ENCODE measurements around the gene PDCD4. TPM values are rescaled to one million over a fixed set of nuclear protein-coding genes. Genes with fewer than 3 reads are reported as not detected.
A peak's percentile ranks its signal among the peaks of the same experiment; 100 is the strongest.

The PDCD4 gene
- polyA plus RNA-seq, 6 donors from 2014 or later, result 197 to 439 (median 323) TPM

DNA sequence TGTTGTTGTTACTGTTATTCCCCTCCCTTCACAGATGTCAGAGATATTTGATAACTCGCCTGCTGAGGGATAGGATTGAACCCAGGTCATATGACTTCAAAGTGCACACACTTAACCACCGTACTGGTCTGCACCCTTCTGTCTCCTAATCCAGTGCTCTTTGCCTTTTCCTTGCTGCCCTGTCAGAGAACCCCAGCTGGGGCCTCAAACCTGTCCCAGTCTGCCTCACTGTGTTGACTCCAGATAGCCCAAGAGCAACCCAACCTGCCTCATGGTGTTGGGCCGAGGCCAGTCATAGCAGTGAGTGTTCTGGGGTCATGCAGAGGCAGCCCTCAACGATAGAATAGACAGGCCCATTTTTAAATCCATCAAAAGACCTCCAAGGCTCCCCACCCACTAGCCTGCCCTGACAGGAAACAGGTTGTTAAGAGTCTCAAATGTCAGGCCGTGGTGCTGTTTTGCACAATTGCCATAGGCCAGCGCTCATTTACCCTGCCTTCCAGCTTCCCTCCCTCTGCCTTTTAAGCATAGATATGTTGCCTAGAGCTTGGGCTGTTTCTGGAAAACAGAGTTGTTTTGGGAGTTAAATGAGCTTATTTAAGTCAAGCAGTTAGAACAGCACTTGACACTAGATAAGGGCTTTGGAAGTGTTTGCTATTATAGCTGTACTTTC, 37.0 kb upstream of the PDCD4 start:
- peak; percentile 41 to 51 for ATAC-seq (ENCODE audit: low read depth in 2 of 2)
- DNase-seq, result no peak
- H3K27ac Mint-ChIP-seq, result peak overlapping the region in 4 of 6 donors; percentile 21 to 88 (median 68)

DNA sequence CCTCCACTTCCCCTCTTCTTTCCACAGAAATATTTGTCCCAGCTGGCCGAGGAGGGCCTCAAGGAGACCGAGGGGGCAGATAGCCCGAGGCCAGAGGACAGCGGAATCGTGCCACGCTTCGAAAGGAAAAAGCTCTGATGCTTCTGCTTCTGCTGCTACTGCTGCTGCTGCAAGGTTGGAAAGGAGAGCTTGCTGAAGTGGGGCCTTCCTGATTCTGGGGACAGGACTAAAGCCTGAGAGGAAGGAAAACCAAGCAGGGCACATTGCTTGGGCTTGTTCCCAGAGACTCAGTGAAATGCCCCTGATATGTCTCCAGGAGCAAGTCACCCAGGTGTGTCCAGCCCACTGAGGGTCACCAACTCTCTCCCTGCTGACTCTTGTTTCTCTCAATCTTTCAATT, 35.9 kb upstream of the PDCD4 start:
- peaks cover 33 to 46% (median 40%) of the 10 kb centered on the region in 3 donors for H3K4me1 Mint-ChIP-seq
- H3K27ac Mint-ChIP-seq, result peak overlapping the region in 4 of 6 donors; percentile 36 to 94 (median 74)
- DNase-seq, result no peak
- H3K4me3 Mint-ChIP-seq, result no peak overlapping the region
- no peaks in the 10 kb centered on the region for H3K27me3 Mint-ChIP-seq
- no peaks in the 10 kb centered on the region for H3K9me3 Mint-ChIP-seq
- no peaks in the 10 kb centered on the region for H3K36me3 Mint-ChIP-seq
- ATAC-seq (ENCODE audit: low read depth in 2 of 2), result no peak

More for the DNA sequence above, 37.0 kb upstream of the PDCD4 start:
- peaks cover 36 to 50% (median 41%) of the 10 kb centered on the region in 3 donors for H3K4me1 Mint-ChIP-seq
- no peaks in the 10 kb centered on the region for H3K36me3 Mint-ChIP-seq
- H3K4me3 Mint-ChIP-seq, result no peak overlapping the region
- H3K27me3 Mint-ChIP-seq, result no peaks in the 10 kb centered on the region
- H3K9me3 Mint-ChIP-seq, result no peaks in the 10 kb centered on the region

DNA sequence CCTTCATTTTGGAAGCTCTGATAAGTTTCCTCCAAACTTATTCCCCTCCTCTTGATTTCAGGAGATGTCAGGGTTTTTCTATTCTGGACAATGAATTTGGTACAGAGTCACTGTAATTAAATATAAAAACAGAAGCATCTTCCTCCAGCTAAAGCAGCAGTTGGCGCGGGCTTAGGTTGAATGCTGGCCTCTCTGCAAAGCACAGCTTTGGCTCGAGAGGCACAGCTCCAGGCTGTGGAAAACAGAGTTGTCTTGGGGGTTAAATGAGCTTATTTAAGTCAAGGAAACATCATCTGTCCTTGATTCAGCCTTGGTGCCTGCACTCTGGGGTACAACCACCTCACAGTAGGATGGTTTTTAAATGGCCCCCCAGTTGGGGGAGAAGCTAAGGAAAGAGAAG, 35.0 kb upstream of the PDCD4 start:
- ATAC-seq (ENCODE audit: low read depth in 2 of 2) (no peak), DNase-seq (no peak)
- Mint-ChIP-seq H3K4me1 (peaks cover 35 to 48% (median 44%) of the 10 kb centered on the region in 3 donors), H3K27ac (peak overlapping the region; percentile 33 to 88 (median 72)), H3K27me3 (no peaks in the 10 kb centered on the region), H3K4me3 (no peak overlapping the region), H3K9me3 (no peaks in the 10 kb centered on the region), H3K36me3 (no peaks in the 10 kb centered on the region)

DNA sequence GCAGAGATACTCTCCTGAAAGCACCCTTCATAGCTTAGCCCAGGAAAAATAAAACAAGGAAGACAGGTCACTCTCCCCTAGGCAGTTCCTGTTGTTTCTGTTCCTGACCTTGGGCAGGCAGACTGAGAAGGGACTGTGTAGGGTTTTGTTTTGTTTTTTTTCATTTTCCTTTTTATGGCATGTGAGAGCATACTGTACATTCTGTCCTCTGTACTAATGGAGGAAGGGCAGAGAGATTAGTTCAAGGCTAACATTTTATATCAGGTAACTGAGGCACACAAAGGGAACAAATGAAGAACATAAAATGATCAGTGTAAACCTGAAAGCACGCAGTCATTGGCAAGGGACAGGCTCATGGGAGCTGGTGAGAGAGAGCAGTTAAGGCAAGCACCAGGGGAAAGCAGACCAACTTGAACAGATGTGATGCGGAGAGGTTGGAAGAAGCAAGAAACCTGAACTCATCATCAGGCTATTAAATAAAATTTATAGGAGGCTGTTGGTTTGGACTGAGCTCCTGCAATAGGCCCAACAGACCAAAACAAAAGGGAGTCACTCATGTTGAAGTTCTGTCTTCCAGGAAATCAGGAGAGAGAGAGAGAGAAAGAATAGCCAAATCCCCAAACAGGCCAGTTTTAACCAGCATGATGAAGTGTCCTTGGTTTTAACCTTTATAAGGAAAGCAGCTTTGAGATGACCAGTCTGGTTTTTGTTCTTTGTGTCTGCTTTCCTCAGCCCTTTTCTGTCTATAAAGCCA, 34.1 kb upstream of the PDCD4 start:
- Mint-ChIP-seq H3K27ac (peak overlapping the region; percentile 58 to 88 (median 72)), H3K27me3 (no peaks in the 10 kb centered on the region), H3K9me3 (no peaks in the 10 kb centered on the region), H3K36me3 (no peaks in the 10 kb centered on the region), H3K4me1 (peaks cover 44 to 57% (median 52%) of the 10 kb centered on the region in 3 donors), H3K4me3 (no peak overlapping the region)
- ATAC-seq (ENCODE audit: low read depth in 2 of 2) (no peak), DNase-seq (no peak)

DNA sequence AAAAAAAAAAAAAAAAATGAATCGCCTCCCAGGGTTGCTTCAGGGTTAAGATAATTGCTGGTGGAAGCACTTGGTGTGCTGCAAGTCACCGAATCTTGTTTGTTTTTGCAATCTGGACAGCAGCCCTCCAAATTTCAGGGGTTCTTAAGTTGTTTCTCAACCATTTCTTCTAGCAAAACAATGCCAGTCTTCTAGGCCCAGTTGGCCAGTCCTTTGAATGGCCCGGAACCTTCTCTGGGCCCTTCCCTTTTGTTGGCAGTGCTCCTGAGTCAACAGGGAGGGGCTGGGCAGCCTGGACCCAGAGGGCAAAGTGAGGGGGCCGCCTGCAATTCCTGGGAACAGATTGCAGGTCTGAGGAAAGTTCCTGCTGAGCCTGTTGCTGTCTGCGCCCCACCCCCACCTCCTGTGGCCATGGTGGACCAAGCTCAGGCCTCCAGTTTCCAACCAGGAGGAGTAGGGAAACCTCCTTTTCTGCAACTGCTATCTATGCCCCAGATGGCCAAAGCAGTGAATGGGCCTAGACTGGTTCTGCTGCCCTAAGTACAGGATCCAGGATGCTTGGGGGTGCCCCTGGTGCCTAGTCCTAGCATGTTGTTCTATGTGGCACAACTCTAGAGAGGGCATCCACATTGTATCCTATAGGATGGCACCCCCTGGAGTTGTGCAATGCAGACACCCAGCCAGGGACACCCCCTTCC, 31.4 kb upstream of the PDCD4 start:
- Mint-ChIP-seq H3K27me3 (no peaks in the 10 kb centered on the region), H3K4me1 (peaks cover 64 to 74% (median 66%) of the 10 kb centered on the region in 3 donors), H3K27ac (peak overlapping the region in 4 of 6 donors; percentile 98 to 100 (median 100)), H3K36me3 (no peaks in the 10 kb centered on the region), H3K4me3 (no peak overlapping the region), H3K9me3 (peaks cover 0 to 5% (median 0%) of the 10 kb centered on the region in 7 donors)
- DNase-seq, result no peak
- ATAC-seq (ENCODE audit: low read depth in 2 of 2), result no peak

DNA sequence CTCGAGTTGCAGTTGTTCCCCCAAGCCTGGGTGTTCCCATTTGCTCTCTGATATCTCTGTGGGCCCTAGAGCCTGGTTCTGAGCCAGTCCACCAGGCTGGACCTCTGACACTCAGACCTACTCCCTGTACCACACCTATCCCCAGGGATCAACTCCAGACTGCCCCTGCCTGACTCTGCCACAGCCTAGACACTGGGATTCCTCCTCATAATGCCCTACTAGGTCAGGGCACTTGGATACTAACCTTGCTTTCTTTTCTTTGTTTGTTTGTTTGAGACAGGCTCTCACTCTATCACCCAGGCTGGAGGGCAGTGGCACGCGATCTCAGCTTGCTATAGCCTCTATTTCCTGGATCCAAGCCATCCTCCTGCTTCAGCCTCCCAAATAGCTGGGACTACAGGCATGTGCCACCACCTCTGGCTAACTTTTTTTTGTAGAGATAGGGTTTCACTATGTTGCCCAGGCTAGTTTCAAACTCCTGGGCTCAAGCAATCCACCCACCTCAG, 30.8 kb upstream of the PDCD4 start:
- ATAC-seq (ENCODE audit: low read depth in 2 of 2) (no peak), DNase-seq (no peak)
- H3K4me3 Mint-ChIP-seq, result peak overlapping the region in 3 of 8 donors; percentile 28 to 81 (median 76)
- peak overlapping the region; percentile 97 to 100 (median 99) for H3K27ac Mint-ChIP-seq
- peaks cover 64 to 74% (median 68%) of the 10 kb centered on the region in 3 donors for H3K4me1 Mint-ChIP-seq
- no peaks in the 10 kb centered on the region for H3K27me3 Mint-ChIP-seq
- peaks cover 0 to 5% (median 0%) of the 10 kb centered on the region in 7 donors for H3K9me3 Mint-ChIP-seq
- H3K36me3 Mint-ChIP-seq, result no peaks in the 10 kb centered on the region

DNA sequence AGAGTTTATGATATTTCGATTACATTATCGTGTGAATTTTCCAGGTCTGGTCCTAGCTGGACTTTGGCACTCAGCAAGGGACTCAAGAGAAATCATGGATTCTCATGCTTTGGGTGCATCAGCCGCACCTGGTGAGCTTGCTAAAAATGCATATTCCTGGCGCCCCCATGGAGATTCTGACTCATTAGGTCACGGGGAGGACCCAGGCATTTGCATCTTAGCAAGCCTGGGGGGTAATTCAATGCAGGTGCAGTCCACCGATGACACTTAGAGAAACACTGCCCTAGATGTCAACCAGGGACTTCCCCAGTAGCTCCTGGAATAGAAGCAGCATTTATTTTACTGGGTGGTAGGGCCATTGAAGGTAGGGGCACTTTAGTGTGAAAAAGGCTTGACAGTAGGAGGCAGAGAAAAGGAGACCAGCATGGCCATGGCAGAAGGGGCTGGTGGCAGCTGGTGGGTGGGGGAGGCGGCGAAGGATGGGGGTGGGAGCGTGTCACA, 29.9 kb upstream of the PDCD4 start:
- peak; percentile 73 to 76 for ATAC-seq (ENCODE audit: low read depth in 2 of 2)
- peak; percentile 69 for DNase-seq

DNA sequence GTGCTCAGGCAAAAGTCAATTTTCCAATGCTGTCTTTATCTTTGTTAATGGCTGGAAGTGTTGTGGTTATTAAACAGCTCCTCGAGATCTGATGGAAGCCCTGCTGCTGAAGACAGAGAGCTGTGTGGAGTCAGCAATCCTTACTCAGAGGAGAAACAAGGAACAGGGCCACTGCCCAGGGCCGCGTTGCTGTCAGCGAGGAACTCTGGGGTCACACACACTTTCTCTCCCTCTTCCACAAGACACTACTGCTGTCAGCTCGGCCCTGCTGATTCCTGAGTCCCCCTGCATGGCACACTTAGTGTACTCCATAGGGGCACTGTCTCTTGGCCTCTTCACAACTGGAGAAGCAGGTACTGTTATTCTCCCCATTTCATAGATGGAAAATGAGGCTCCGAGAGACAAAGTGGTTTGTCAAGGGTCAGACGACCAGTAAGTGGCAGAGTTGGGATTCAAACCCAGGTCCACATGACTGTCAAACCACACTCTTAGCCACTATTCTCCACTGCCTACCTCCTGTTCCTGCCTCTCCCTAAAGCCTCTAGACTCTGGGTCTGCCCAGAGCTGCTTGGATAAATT, 29.3 kb upstream of the PDCD4 start:
- DNase-seq (no peak), ATAC-seq (ENCODE audit: low read depth in 2 of 2) (no peak)
- H3K36me3 Mint-ChIP-seq, result no peaks in the 10 kb centered on the region
- peaks cover 74 to 76% (median 74%) of the 10 kb centered on the region in 3 donors for H3K4me1 Mint-ChIP-seq
- H3K27ac Mint-ChIP-seq, result peak overlapping the region; percentile 97 to 100 (median 99)
- H3K9me3 Mint-ChIP-seq, result peaks cover 0 to 5% (median 0%) of the 10 kb centered on the region in 7 donors
- H3K4me3 Mint-ChIP-seq, result peak overlapping the region; percentile 28 to 95 (median 82)
- no peaks in the 10 kb centered on the region for H3K27me3 Mint-ChIP-seq

More for the DNA sequence above, 29.9 kb upstream of the PDCD4 start:
- H3K4me1 Mint-ChIP-seq, result peaks cover 68 to 76% (median 72%) of the 10 kb centered on the region in 3 donors
- peaks cover 0 to 5% (median 0%) of the 10 kb centered on the region in 7 donors for H3K9me3 Mint-ChIP-seq
- peak overlapping the region; percentile 28 to 95 (median 82) for H3K4me3 Mint-ChIP-seq
- H3K27me3 Mint-ChIP-seq, result no peaks in the 10 kb centered on the region
- no peaks in the 10 kb centered on the region for H3K36me3 Mint-ChIP-seq
- H3K27ac Mint-ChIP-seq, result peak overlapping the region; percentile 97 to 100 (median 99)

DNA sequence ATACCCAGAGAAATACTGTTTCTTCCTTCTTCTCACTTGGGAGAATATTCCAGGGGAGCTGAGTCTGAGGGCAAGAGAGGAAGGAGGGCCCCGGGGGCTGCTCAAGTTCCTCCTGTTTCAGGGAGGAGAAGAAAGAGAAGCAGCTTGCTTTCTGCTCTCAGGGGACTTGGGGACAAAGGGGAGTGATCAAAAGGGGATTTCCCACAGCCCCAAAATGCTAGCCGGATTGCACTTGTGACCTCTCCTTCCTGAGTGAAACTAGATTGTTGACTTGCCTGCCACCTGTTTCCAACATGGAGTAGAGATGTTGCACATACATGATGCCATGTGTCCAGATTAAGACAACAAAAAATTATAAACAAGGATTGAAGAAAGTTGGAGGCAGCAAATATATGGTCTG, 28.7 kb upstream of the PDCD4 start:
- Mint-ChIP-seq H3K4me1 (peaks cover 74 to 79% (median 76%) of the 10 kb centered on the region in 3 donors), H3K27me3 (no peaks in the 10 kb centered on the region), H3K9me3 (peaks cover 0 to 5% (median 0%) of the 10 kb centered on the region in 7 donors), H3K4me3 (peak overlapping the region; percentile 28 to 95 (median 80)), H3K27ac (peak overlapping the region; percentile 97 to 100 (median 99)), H3K36me3 (no peaks in the 10 kb centered on the region)
- peak; percentile 79 to 82 for ATAC-seq (ENCODE audit: low read depth in 2 of 2)
- peak; percentile 86 for DNase-seq

DNA sequence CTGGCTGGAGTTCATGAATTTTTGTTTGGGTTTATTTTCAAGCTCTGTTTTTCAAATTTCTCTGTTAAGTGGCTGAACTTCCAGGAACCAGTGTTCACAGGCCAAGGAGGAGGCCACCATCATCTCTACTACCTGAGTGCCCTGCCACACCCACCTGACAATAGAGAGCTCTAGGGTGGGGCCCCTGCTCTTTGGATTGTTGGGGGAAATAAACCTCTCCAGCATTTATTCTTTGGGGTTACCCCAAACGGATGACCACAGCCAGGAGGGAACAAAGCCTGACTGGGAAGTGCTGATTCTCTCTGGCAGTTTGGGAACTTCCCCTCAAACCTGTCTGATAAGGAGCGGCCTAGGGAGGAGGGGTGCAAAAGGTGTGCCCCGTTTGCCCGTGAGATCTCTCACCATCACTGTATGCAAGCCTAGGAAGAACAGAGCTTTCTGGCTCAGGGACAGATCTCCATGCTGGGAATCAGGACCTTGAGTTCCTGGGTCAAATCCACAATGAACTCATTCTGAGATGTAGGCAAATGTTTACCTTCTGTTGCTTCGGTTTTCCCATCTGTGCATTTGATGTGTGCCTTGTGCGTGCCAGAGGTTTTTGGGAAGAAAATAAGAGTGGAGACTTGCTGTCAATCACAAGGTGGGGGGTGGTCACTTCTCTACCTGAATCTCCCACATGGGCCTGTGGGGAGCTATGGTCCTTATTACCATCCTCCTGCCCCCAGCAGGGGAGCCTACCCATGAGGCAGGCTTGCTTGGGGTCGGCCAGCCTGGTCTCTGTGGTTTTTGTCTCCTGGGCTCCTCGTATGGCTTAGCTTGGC, 27.7 kb upstream of the PDCD4 start:
- Mint-ChIP-seq H3K36me3 (no peaks in the 10 kb centered on the region), H3K9me3 (peaks cover 0 to 5% (median 0%) of the 10 kb centered on the region in 7 donors), H3K27me3 (no peaks in the 10 kb centered on the region), H3K27ac (peak overlapping the region; percentile 97 to 100 (median 99)), H3K4me1 (peaks cover 82 to 84% (median 82%) of the 10 kb centered on the region in 3 donors), H3K4me3 (peak overlapping the region in 7 of 8 donors; percentile 43 to 95 (median 82))
- ATAC-seq (ENCODE audit: low read depth in 2 of 2) (no peak), DNase-seq (no peak)

DNA sequence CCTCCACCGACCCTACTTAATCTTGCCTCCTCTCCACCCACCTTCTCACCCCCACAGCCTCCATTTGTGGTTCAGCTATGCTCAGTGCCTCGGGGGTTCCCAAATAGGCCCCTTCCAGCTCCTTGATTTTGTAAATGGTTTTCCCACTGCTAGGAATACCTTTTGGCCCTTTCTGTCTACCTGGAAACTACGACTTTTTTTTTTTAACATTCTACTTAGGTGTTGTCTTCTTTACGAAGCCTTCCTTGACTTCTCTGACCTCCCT, 27.2 kb upstream of the PDCD4 start:
- no peak for DNase-seq
- Mint-ChIP-seq H3K4me3 (peak overlapping the region in 7 of 8 donors; percentile 42 to 85 (median 76)), H3K36me3 (no peaks in the 10 kb centered on the region), H3K27ac (peak overlapping the region; percentile 7 to 99 (median 94)), H3K27me3 (no peaks in the 10 kb centered on the region), H3K9me3 (peaks cover 0 to 5% (median 0%) of the 10 kb centered on the region in 7 donors), H3K4me1 (peaks cover 82 to 84% (median 84%) of the 10 kb centered on the region in 3 donors)
- ATAC-seq (ENCODE audit: low read depth in 2 of 2), result no peak

DNA sequence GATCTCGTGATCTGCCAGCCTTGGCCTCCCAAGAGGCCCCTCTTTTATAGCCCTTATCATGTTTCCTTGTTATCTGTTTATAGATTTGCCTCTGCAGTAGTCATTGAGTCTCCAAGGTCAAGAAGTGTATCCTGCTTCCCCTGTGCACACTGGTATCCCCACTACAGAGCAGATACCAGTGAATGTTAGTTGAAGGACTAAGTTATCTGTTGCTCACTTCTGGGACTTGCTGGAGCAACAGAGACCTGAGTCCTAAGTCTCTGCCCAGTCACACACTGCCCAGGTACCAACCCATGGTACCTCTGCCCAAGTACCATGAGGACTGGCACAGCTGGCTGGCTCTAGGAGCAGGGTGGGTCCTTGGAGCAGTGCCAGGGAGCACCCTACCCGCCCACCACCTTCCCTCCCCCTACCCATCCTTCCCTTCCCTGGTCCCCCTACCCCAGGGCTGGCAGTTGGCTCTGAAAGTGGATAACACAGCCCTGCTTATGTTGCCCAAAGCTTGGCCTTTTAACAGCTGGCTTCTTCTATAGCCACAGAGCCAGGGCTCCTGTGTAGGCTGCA, 26.5 kb upstream of the PDCD4 start:
- no peak for ATAC-seq (ENCODE audit: low read depth in 2 of 2)
- no peak for DNase-seq
- peak overlapping the region in 6 of 8 donors; percentile 42 to 82 (median 76) for H3K4me3 Mint-ChIP-seq
- no peaks in the 10 kb centered on the region for H3K36me3 Mint-ChIP-seq
- peaks cover 0 to 5% (median 0%) of the 10 kb centered on the region in 7 donors for H3K9me3 Mint-ChIP-seq
- no peaks in the 10 kb centered on the region for H3K27me3 Mint-ChIP-seq
- peaks cover 84 to 88% (median 87%) of the 10 kb centered on the region in 3 donors for H3K4me1 Mint-ChIP-seq
- H3K27ac Mint-ChIP-seq, result peak overlapping the region; percentile 84 to 99 (median 92)
